GM19372 (cell line): Measurements from ENCODE around the gene SLC35F1.
A peak's percentile ranks its signal among the peaks of the same experiment; 100 is the strongest.

ENCODE experiments used
- ATAC-seq: cut with Tn5 transposase; IDR thresholded peaks from one replicate; pipeline ENCODE4 v1.9.1; 2021; ENCODE audit warnings: mild to moderate bottlenecking, low read depth, moderate library complexity; ENCODE audit not compliant: unreplicated experiment

Gene SLC35F1

GRCh38 chr6:118334634-118335033 lies 427.6 kb downstream of the SLC35F1 start:
- ATAC-seq: no peak

GRCh38 chr6:118335325-118335816 lies 428.3 kb downstream of the SLC35F1 start:
- no peak for ATAC-seq

GRCh38 chr6:118344014-118344670 lies 437.1 kb downstream of the SLC35F1 start:
- no peak for ATAC-seq

GRCh38 chr6:118350881-118351430 lies 443.9 kb downstream of the SLC35F1 start:
- no peak for ATAC-seq

GRCh38 chr6:118353564-118353963 lies 446.5 kb downstream of the SLC35F1 start:
- no peak for ATAC-seq

- ATAC-seq: peak; percentile 98
These were observed 447.6 kb downstream of the SLC35F1 start for GRCh38 chr6:118354641-118355040.

GRCh38 chr6:118356054-118356453 lies 449.0 kb downstream of the SLC35F1 start:
- ATAC-seq: no peak

- no peak for ATAC-seq
These were observed 449.6 kb downstream of the SLC35F1 start for GRCh38 chr6:118356686-118357085.
